Measurements from ENCODE around the gene ZDHHC9.

Gene ZDHHC9

GRCh38 chrX:129786210-129786651 is 57.5 kb downstream of the ZDHHC9 start:
- DNase-seq (ENCODE audit: low read depth in 2 of 2): no peak

GRCh38 chrX:129785160-129785947 is 58.3 kb downstream of the ZDHHC9 start:
- no peak for DNase-seq (ENCODE audit: low read depth in 2 of 2)

GRCh38 chrX:129784371-129784770 is 59.3 kb downstream of the ZDHHC9 start:
- DNase-seq (ENCODE audit: low read depth in 2 of 2): no peak

- DNase-seq (ENCODE audit: low read depth in 2 of 2): no peak
Measured at GRCh38 chrX:129783291-129783713, 60.4 kb downstream of the ZDHHC9 start.

- DNase-seq (ENCODE audit: low read depth in 2 of 2): no peak
Measured at GRCh38 chrX:129782706-129783105, 61.0 kb downstream of the ZDHHC9 start.

- DNase-seq (ENCODE audit: low read depth in 2 of 2): no peak
Measured at GRCh38 chrX:129781680-129782495, 61.8 kb downstream of the ZDHHC9 start.

GRCh38 chrX:129781134-129781672 is 62.5 kb downstream of the ZDHHC9 start:
- peak; percentile 66 to 70 for DNase-seq (ENCODE audit: low read depth in 2 of 2)

- no peak for DNase-seq (ENCODE audit: low read depth in 2 of 2)
Measured at GRCh38 chrX:129780441-129781105, 63.1 kb downstream of the ZDHHC9 start.

- DNase-seq (ENCODE audit: low read depth in 2 of 2): peak; percentile 46 to 48
Measured at GRCh38 chrX:129779747-129780146, 63.9 kb downstream of the ZDHHC9 start, which contains the start of gene SASH3. Gene SASH3, plus strand, starts transcription at chrX:129779949. Its CDS starts 149 bp downstream, at chrX:129780098.

- DNase-seq (ENCODE audit: low read depth in 2 of 2): no peak
Measured at GRCh38 chrX:129779086-129779672, 64.5 kb downstream of the ZDHHC9 start.

GRCh38 chrX:129777218-129778030 is 66.3 kb downstream of the ZDHHC9 start:
- DNase-seq (ENCODE audit: low read depth in 2 of 2): peak; percentile 53 to 61

- no peak for DNase-seq (ENCODE audit: low read depth in 2 of 2)
Measured at GRCh38 chrX:129773649-129774458, 69.8 kb downstream of the ZDHHC9 start.

GRCh38 chrX:129772796-129773431 is 70.8 kb downstream of the ZDHHC9 start:
- peak; percentile 30 to 33 for DNase-seq (ENCODE audit: low read depth in 2 of 2)

- DNase-seq (ENCODE audit: low read depth in 2 of 2): no peak
Measured at GRCh38 chrX:129771266-129771995, 72.3 kb downstream of the ZDHHC9 start.

GRCh38 chrX:129769467-129770154 is 74.1 kb downstream of the ZDHHC9 start:
- DNase-seq (ENCODE audit: low read depth in 2 of 2): peak in 1 of 2 donors; percentile 36

- no peak for DNase-seq (ENCODE audit: low read depth in 2 of 2)
Measured at GRCh38 chrX:129768586-129769466, 74.9 kb downstream of the ZDHHC9 start.

- DNase-seq (ENCODE audit: low read depth in 2 of 2): no peak
Measured at GRCh38 chrX:129768186-129768585, 75.5 kb downstream of the ZDHHC9 start.

All from stimulated activated CD8-positive, alpha-beta memory T cell treated with anti-CD3 and anti-CD28 coated beads, Interleukin-2, amount 100 ng/mL, for 48 hours (primary cell).